ENCODE measurements around the gene PFKP.

Gene PFKP

DNA sequence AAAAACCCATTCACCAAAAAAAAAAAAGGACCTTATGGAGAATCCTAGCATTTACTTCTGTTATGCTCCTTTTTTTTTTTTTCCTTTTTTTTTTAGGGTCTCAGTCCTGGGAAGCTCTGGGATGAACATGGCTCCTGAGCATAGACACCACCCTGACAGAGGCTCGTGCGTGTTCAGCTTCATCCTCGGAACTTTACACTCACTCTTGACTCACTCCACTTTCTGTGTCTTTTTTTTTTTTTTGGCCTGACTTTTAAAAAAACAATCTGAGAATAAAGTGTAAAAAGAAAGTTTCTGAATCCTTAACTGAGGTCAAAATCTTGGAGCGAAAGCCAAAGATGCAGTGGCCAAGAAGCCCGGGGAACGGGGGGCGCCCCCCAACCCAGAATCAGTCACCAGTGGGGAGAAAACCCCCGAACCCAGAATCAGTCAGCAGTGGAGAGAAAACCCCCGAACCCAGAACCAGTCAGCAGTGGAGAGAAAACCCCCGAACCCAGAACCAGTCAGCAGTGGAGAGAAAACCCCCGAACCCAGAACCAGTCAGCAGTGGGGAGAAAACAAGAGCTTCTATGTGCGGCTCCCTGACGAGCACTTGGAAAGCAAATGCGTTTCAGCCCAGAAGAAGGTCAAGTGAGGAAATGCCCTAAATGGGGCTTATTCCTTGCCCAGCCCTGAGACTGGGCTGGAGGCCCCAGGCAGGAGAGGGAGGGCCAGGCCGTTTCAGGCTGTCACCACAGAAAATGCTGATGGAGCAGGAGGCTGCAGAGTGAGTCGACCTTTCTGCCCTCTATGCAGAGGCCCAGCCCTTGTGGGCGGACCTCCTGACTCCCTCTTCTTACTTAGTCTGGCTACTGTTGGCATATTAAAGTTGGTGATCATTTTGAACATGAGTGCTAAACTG is 19.0 kb upstream of the PFKP start:
- H2BK120ac ChIP-seq (ENCODE audit: low read depth, low read length), result no peak overlapping the region
- H2BK15ac ChIP-seq (replicated peaks; ENCODE audit: low read depth), result no peak overlapping the region
- no peak overlapping the region for H3K23ac ChIP-seq (ENCODE audit: low read length)
- H3K79me2 ChIP-seq (ENCODE audit: control insufficient read depth, insufficient read depth, low read length), result no peaks in the 10 kb centered on the region
- no peak overlapping the region for H2AK5ac ChIP-seq (ENCODE audit: low read length)
- DNase-seq, result peak; percentile 69
- H3K18ac ChIP-seq (ENCODE audit: low read length), result no peak overlapping the region
- no peak overlapping the region for H2BK5ac ChIP-seq (ENCODE audit: low read length)
- no peak overlapping the region for H3K9ac ChIP-seq (ENCODE audit: low read length)
- H3K27me3 ChIP-seq (ENCODE audit: insufficient read depth, low read length, poor library complexity), result no peaks in the 10 kb centered on the region
- no peak overlapping the region for H4K8ac ChIP-seq (ENCODE audit: low read depth, low read length)
- H3K36me3 ChIP-seq (ENCODE audit: control insufficient read depth, insufficient read depth, low read length), result no peaks in the 10 kb centered on the region
- no peaks in the 10 kb centered on the region for H3K79me1 ChIP-seq (ENCODE audit: low read length)
- no peak overlapping the region for H3K4me3 ChIP-seq (ENCODE audit: low read length)
- no peak overlapping the region for H3K4me2 ChIP-seq (ENCODE audit: low read length)
- no peak overlapping the region for H4K5ac ChIP-seq (ENCODE audit: low read length)
- no peak overlapping the region for H3K27ac ChIP-seq (ENCODE audit: low read depth, low read length)
- WGBS (ENCODE audit: extremely low coverage, insufficient coverage, low lambda C conversion rate), result no CpG with 5 or more reads among the region's 17 CpGs
- H3K4ac ChIP-seq (ENCODE audit: low read depth, low read length), result no peak overlapping the region
- peaks cover 2% of the 10 kb centered on the region for H3K4me1 ChIP-seq (ENCODE audit: control insufficient read depth, low read depth, low read length)
- peak overlapping the region; percentile 13 for H3K56ac ChIP-seq (ENCODE audit: low read length)

DNA sequence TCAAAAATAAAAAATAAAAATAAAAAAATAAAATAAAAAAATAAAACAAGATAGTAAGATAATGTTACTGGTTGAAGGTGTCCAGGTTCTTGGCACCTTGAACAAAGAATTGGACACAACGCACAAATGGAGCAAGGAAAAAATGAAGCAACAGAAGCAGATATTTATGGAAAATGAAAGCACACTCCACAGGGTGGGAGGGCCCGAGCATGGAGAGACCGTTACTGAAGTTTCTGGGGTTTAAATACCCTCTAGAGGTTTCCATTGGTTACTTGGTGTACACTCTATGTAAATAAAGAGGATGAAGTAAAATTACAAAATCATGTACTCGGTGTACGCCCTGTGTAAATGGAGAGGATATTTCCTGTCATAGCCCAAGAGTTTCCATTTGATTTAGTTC is 15.7 kb upstream of the PFKP start:
- no peak overlapping the region for H3K4ac ChIP-seq (ENCODE audit: low read depth, low read length)
- no CpG with 5 or more reads among the region's 5 CpGs for WGBS (ENCODE audit: extremely low coverage, insufficient coverage, low lambda C conversion rate)
- no peak for DNase-seq
- no peaks in the 10 kb centered on the region for H3K36me3 ChIP-seq (ENCODE audit: control insufficient read depth, insufficient read depth, low read length)
- H2BK5ac ChIP-seq (ENCODE audit: low read length), result no peak overlapping the region
- H3K4me1 ChIP-seq (ENCODE audit: control insufficient read depth, low read depth, low read length), result peaks cover 4% of the 10 kb centered on the region
- H3K4me2 ChIP-seq (ENCODE audit: low read length), result no peak overlapping the region
- no peak overlapping the region for H4K8ac ChIP-seq (ENCODE audit: low read depth, low read length)
- H4K5ac ChIP-seq (ENCODE audit: low read length), result no peak overlapping the region
- H3K56ac ChIP-seq (ENCODE audit: low read length), result no peak overlapping the region
- no peak overlapping the region for H2BK120ac ChIP-seq (ENCODE audit: low read depth, low read length)
- H3K4me3 ChIP-seq (ENCODE audit: low read length), result no peak overlapping the region
- H2BK15ac ChIP-seq (replicated peaks; ENCODE audit: low read depth), result no peak overlapping the region
- no peaks in the 10 kb centered on the region for H3K79me1 ChIP-seq (ENCODE audit: low read length)
- no peaks in the 10 kb centered on the region for H3K79me2 ChIP-seq (ENCODE audit: control insufficient read depth, insufficient read depth, low read length)
- H3K9ac ChIP-seq (ENCODE audit: low read length), result no peak overlapping the region
- no peak overlapping the region for H3K27ac ChIP-seq (ENCODE audit: low read depth, low read length)
- no peak overlapping the region for H3K18ac ChIP-seq (ENCODE audit: low read length)
- no peaks in the 10 kb centered on the region for H3K27me3 ChIP-seq (ENCODE audit: insufficient read depth, low read length, poor library complexity)
- H3K23ac ChIP-seq (ENCODE audit: low read length), result no peak overlapping the region
- H2AK5ac ChIP-seq (ENCODE audit: low read length), result no peak overlapping the region

- H3K4me2 ChIP-seq (ENCODE audit: low read length), result no peak overlapping the region
- H3K27me3 ChIP-seq (ENCODE audit: insufficient read depth, low read length, poor library complexity), result no peaks in the 10 kb centered on the region
- no peak overlapping the region for H2BK5ac ChIP-seq (ENCODE audit: low read length)
- no peaks in the 10 kb centered on the region for H3K79me2 ChIP-seq (ENCODE audit: control insufficient read depth, insufficient read depth, low read length)
- no peak overlapping the region for H3K23ac ChIP-seq (ENCODE audit: low read length)
- H4K8ac ChIP-seq (ENCODE audit: low read depth, low read length), result no peak overlapping the region
- H2BK120ac ChIP-seq (ENCODE audit: low read depth, low read length), result no peak overlapping the region
- DNase-seq, result peak; percentile 41
- H3K4me1 ChIP-seq (ENCODE audit: control insufficient read depth, low read depth, low read length), result peaks cover 4% of the 10 kb centered on the region
- H3K9ac ChIP-seq (ENCODE audit: low read length), result no peak overlapping the region
- no peak overlapping the region for H2AK5ac ChIP-seq (ENCODE audit: low read length)
- H3K4ac ChIP-seq (ENCODE audit: low read depth, low read length), result no peak overlapping the region
- no peak overlapping the region for H3K27ac ChIP-seq (ENCODE audit: low read depth, low read length)
- no peak overlapping the region for H4K5ac ChIP-seq (ENCODE audit: low read length)
- no CpG with 5 or more reads among the region's 2 CpGs for WGBS (ENCODE audit: extremely low coverage, insufficient coverage, low lambda C conversion rate)
- no peak overlapping the region for H2BK15ac ChIP-seq (replicated peaks; ENCODE audit: low read depth)
- H3K79me1 ChIP-seq (ENCODE audit: low read length), result no peaks in the 10 kb centered on the region
- no peak overlapping the region for H3K56ac ChIP-seq (ENCODE audit: low read length)
- no peaks in the 10 kb centered on the region for H3K36me3 ChIP-seq (ENCODE audit: control insufficient read depth, insufficient read depth, low read length)
- H3K4me3 ChIP-seq (ENCODE audit: low read length), result no peak overlapping the region
- no peak overlapping the region for H3K18ac ChIP-seq (ENCODE audit: low read length)
Measured at GRCh38 chr10:3053155-3053554, 14.2 kb upstream of the PFKP start.

- Histone ChIP-seq H3K36me3 (ENCODE audit: control insufficient read depth, insufficient read depth, low read length) (no peaks in the 10 kb centered on the region), H3K9ac (ENCODE audit: low read length) (no peak overlapping the region), H3K18ac (ENCODE audit: low read length) (no peak overlapping the region), H3K79me1 (ENCODE audit: low read length) (no peaks in the 10 kb centered on the region), H3K27ac (ENCODE audit: low read depth, low read length) (no peak overlapping the region), H3K4ac (ENCODE audit: low read depth, low read length) (no peak overlapping the region), H2AK5ac (ENCODE audit: low read length) (no peak overlapping the region), H4K5ac (ENCODE audit: low read length) (no peak overlapping the region), H4K8ac (ENCODE audit: low read depth, low read length) (no peak overlapping the region), H3K23ac (ENCODE audit: low read length) (no peak overlapping the region), H3K4me1 (ENCODE audit: control insufficient read depth, low read depth, low read length) (peaks cover 4% of the 10 kb centered on the region), H2BK5ac (ENCODE audit: low read length) (no peak overlapping the region), H3K4me3 (ENCODE audit: low read length) (no peak overlapping the region), H2BK120ac (ENCODE audit: low read depth, low read length) (no peak overlapping the region), H3K79me2 (ENCODE audit: control insufficient read depth, insufficient read depth, low read length) (no peaks in the 10 kb centered on the region), H3K4me2 (ENCODE audit: low read length) (no peak overlapping the region), H3K56ac (ENCODE audit: low read length) (no peak overlapping the region), H3K27me3 (ENCODE audit: insufficient read depth, low read length, poor library complexity) (no peaks in the 10 kb centered on the region), H2BK15ac (replicated peaks; ENCODE audit: low read depth) (no peak overlapping the region)
- no CpG with 5 or more reads among the region's 6 CpGs for WGBS (ENCODE audit: extremely low coverage, insufficient coverage, low lambda C conversion rate)
- DNase-seq, result peak; percentile 82
Measured at GRCh38 chr10:3054183-3054850, 13.0 kb upstream of the PFKP start.

- no peaks in the 10 kb centered on the region for H3K79me2 ChIP-seq (ENCODE audit: control insufficient read depth, insufficient read depth, low read length)
Measured at GRCh38 chr10:3054851-3055199, 12.5 kb upstream of the PFKP start.

More at GRCh38 chr10:3054851-3055199, 12.5 kb upstream of the PFKP start:
- Histone ChIP-seq H3K27me3 (ENCODE audit: insufficient read depth, low read length, poor library complexity) (no peaks in the 10 kb centered on the region), H3K56ac (ENCODE audit: low read length) (peak overlapping the region; percentile 8), H2BK120ac (ENCODE audit: low read depth, low read length) (no peak overlapping the region), H2BK15ac (replicated peaks; ENCODE audit: low read depth) (no peak overlapping the region), H3K36me3 (ENCODE audit: control insufficient read depth, insufficient read depth, low read length) (no peaks in the 10 kb centered on the region), H3K27ac (ENCODE audit: low read depth, low read length) (no peak overlapping the region), H3K23ac (ENCODE audit: low read length) (no peak overlapping the region), H4K5ac (ENCODE audit: low read length) (no peak overlapping the region), H3K4ac (ENCODE audit: low read depth, low read length) (no peak overlapping the region), H3K79me1 (ENCODE audit: low read length) (no peaks in the 10 kb centered on the region), H2BK5ac (ENCODE audit: low read length) (no peak overlapping the region), H4K8ac (ENCODE audit: low read depth, low read length) (no peak overlapping the region), H2AK5ac (ENCODE audit: low read length) (no peak overlapping the region), H3K4me2 (ENCODE audit: low read length) (no peak overlapping the region), H3K4me1 (ENCODE audit: control insufficient read depth, low read depth, low read length) (peaks cover 4% of the 10 kb centered on the region), H3K9ac (ENCODE audit: low read length) (no peak overlapping the region), H3K4me3 (ENCODE audit: low read length) (no peak overlapping the region), H3K18ac (ENCODE audit: low read length) (no peak overlapping the region)
- DNase-seq, result peak; percentile 50
- WGBS (ENCODE audit: extremely low coverage, insufficient coverage, low lambda C conversion rate), result no CpG with 5 or more reads among the region's 1 CpG
